Measurements from ENCODE around the gene NSF. TPM values are rescaled to one million over a fixed set of nuclear protein-coding genes. Genes with fewer than 3 reads are reported as not detected.

NSF gene
- total and polyA plus RNA-seq, 2 donors (not counting 3 experiments of a cell fraction or from before 2014, with no cell fraction given), result 18.5 to 43.7 TPM

GRCh38 chr17:46766493-46767491, 176.3 kb downstream of the NSF start:
- DNase-seq (ENCODE audit: low read depth, low spot score) (no peak), FAIRE-seq (no peak)
- ChIA-PET CTCF (no interaction called here), POLR2A (no interaction called here)
- H3K4me3 ChIP-seq (replicated peaks in 1 of 3; ENCODE audit: insufficient read depth in 1 of 3, low read depth in 1 of 3, low read length in 3 of 3), result no peak overlapping the region
- no peak overlapping the region for H3K27ac ChIP-seq (ENCODE audit: insufficient read depth, low read depth, low read length)
- TF ChIP-seq FOS (IDR thresholded peaks at IDR 0.05; ENCODE audit: borderline replicate concordance, insufficient read depth, low read length) (no peak), CTCF (IDR thresholded peaks at IDR 0.05; ENCODE audit: extremely low read depth in 1 of 2, insufficient read depth in 1 of 2, low read depth in 1 of 2, low read length in 2 of 2) (no peak), JUN (IDR thresholded peaks at IDR 0.05; ENCODE audit: borderline replicate concordance, insufficient read depth, insufficient read length, low read depth) (no peak), POLR2AphosphoS5 (IDR thresholded peaks at IDR 0.05; ENCODE audit: insufficient read depth, low read depth, low read length) (no peak), MAX (IDR thresholded peaks at IDR 0.05; ENCODE audit: insufficient read depth, insufficient read length) (no peak), MYC (IDR thresholded peaks at IDR 0.05; ENCODE audit: low read depth, low read length) (no peak), EZH2 (IDR thresholded peaks at IDR 0.05; ENCODE audit: borderline replicate concordance, low read depth, low read length, severe bottlenecking) (no peak), POLR2A (IDR thresholded peaks at IDR 0.05; ENCODE audit: low read depth, low read length) (no peak), GATA2 (IDR thresholded peaks at IDR 0.05; ENCODE audit: insufficient read depth, insufficient read length, low read depth, low read length) (no peak)
- H3K27me3 ChIP-seq (ENCODE audit: control insufficient read depth in 2 of 2, insufficient read depth in 2 of 2, low read length in 2 of 2), result no peaks in the 10 kb centered on the region
- H3K9me3 ChIP-seq (replicated peaks; ENCODE audit: control insufficient read depth, insufficient read depth, low read length), result no peaks in the 10 kb centered on the region
- intact Hi-C loops (cut with micrococcal nuclease) (loop anchor here (5.0 kb wide), 1 partner anchor 39 kb away; no protein-coding TSS in a partner anchor), dilution Hi-C loops (cut with MboI; ENCODE audit: extremely low pct_ligation_motif_present, low sequenced_read_pairs) (no loop called here)
- no peaks in the 10 kb centered on the region for H3K79me2 ChIP-seq (ENCODE audit: control insufficient read depth, insufficient read depth, low read length)
- no peak overlapping the region for H3K9ac ChIP-seq (replicated peaks; ENCODE audit: extremely low read depth, insufficient read depth, low read length)
- H3K4me1 ChIP-seq (ENCODE audit: control insufficient read depth, extremely low read depth, insufficient read depth, low read length), result peaks cover 22% of the 10 kb centered on the region
- BruUV-seq (replicated peaks), result no TSS peak
- H3K36me3 ChIP-seq (ENCODE audit: control insufficient read depth in 2 of 2, extremely low read depth in 1 of 2, insufficient read depth in 2 of 2, low read length in 2 of 2), result no peaks in the 10 kb centered on the region
- H4K20me1 ChIP-seq (replicated peaks; ENCODE audit: control insufficient read depth, extremely low read depth, insufficient read depth, low read length), result no peaks in the 10 kb centered on the region
- no peak overlapping the region for H2AFZ ChIP-seq (ENCODE audit: low read depth, low read length)
- no peaks in the 10 kb centered on the region for H3K9me1 ChIP-seq (replicated peaks; ENCODE audit: control insufficient read depth, extremely low read depth, insufficient read depth, low read length)
- H3K4me2 ChIP-seq (ENCODE audit: insufficient read depth, low read length), result no peak overlapping the region
